OCI-LY1 (cell line): ENCODE results near the gene RBM15B.

ENCODE experiments used
- EZH2 ChIP-seq: fragments of 200-600 bp; sonication (generic), shearing (Covaris generic); IDR thresholded peaks from 2 replicates; pipeline ENCODE4 v1.8.0; 2017; ENCODE audit warnings: borderline replicate concordance, mixed run types, mild to moderate bottlenecking, antibody characterized with exemption, low read length, moderate library complexity, mixed read lengths
- TF ChIP-seq, protein P1 (sequence below): fragments of 200-600 bp; sonication (generic), shearing (Covaris generic); IDR thresholded peaks from 2 replicates; pipeline ENCODE4 v1.5.1; 2017; ENCODE audit warnings: mild to moderate bottlenecking, antibody characterized with exemption, low read length, moderate library complexity, mixed read lengths

DNA sequence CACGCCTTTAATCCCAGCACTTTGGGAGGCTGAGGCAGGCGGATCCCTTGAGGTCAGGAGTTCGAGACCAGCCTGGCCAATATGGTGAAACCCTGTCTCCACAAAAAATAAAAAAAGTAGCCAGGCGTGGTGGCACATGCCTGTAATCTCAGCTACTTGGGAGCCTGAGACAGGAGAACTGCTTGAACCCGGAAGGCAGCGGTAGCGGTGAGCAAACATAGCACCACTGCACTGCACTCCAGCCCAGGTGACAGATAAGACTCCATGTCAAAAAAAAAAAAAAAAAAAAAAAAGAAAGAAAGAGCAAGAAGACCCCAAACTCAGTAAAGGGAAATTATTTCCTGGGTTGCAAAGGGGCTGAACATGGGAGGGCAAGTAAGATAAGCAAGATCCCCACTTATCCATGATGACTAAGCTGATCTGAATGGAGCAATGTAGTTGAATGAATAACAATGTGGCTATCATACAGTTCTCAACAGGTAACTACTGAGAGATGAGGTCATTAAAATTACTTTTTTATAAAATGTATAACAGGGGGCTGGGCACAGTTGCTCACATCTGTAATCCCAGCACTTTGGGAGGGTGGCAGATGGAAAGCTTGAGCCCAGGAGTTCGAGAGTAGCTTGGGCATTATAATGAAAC is 46.0 kb downstream of the RBM15B start:
- TF ChIP-seq, protein P1, sequence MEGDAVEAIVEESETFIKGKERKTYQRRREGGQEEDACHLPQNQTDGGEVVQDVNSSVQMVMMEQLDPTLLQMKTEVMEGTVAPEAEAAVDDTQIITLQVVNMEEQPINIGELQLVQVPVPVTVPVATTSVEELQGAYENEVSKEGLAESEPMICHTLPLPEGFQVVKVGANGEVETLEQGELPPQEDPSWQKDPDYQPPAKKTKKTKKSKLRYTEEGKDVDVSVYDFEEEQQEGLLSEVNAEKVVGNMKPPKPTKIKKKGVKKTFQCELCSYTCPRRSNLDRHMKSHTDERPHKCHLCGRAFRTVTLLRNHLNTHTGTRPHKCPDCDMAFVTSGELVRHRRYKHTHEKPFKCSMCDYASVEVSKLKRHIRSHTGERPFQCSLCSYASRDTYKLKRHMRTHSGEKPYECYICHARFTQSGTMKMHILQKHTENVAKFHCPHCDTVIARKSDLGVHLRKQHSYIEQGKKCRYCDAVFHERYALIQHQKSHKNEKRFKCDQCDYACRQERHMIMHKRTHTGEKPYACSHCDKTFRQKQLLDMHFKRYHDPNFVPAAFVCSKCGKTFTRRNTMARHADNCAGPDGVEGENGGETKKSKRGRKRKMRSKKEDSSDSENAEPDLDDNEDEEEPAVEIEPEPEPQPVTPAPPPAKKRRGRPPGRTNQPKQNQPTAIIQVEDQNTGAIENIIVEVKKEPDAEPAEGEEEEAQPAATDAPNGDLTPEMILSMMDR: no peak
- no peak for TF ChIP-seq EZH2
